Lower lobe of right lung (tissue), 2 donors: ENCODE measurements around the gene METTL6. TPM values are rescaled to one million over a fixed set of nuclear protein-coding genes. Genes with fewer than 3 reads are reported as not detected.

ENCODE experiments used
- ATAC-seq, 2 donors: fragments of 200-7000 bp; cut with Tn5 transposase; one replicate each; pipeline ENCODE4 v1.9.1; 2020 to 2022; ENCODE audit warnings: mild to moderate bottlenecking in 2 of 2, moderate library complexity in 2 of 2
- DNase-seq: peaks from one replicate; pipeline ENCODE4 v3.0.0-alpha.2; 2020
- H3K27ac ChIP-seq: fragments of 200-600 bp; one replicate; pipeline ENCODE4 v1.8.0; 2022
- H3K27me3 ChIP-seq: fragments of 200-600 bp; one replicate; pipeline ENCODE4 v1.8.0; 2022; ENCODE audit warnings: low read depth
- H3K36me3 ChIP-seq: fragments of 200-600 bp; one replicate; pipeline ENCODE4 v1.8.0; 2022; ENCODE audit warnings: mild to moderate bottlenecking
- H3K4me1 ChIP-seq: fragments of 200-600 bp; one replicate; pipeline ENCODE4 v1.8.0; 2022
- H3K4me3 ChIP-seq: fragments of 200-600 bp; one replicate; pipeline ENCODE4 v1.8.0; 2022; ENCODE audit warnings: mild to moderate bottlenecking
- H3K9me3 ChIP-seq: fragments of 200-600 bp; one replicate; pipeline ENCODE4 v1.8.0; 2022
- intact Hi-C: fragments of 100-400 bp; cut with DNase I; formaldehyde crosslinking; loops from one replicate; pipeline ENCODE4 v1.11.0; 2022
- total RNA-seq: library from RNA; stranded (reverse); fragmentation: NEBNext Ultra II Directional; extraction: Animal tissue kit (Norgen Biotek cat#: 25700); gene quantifications from one replicate; pipeline ENCODE4 v1.2.1, GENCODE V29; 2021
- TF ChIP-seq, protein P1 (sequence below): fragments of 200-600 bp; IDR thresholded peaks from one replicate; pipeline ENCODE4 v1.8.0; 2022; ENCODE audit warnings: antibody characterized with exemption, mild to moderate bottlenecking
- donor health status: DM: no; HTN: yes; CAD: no; lungs with severe emphysema.

METTL6 gene
- total RNA-seq, 1 donor from 2014 or later: 18.1 TPM

DNA sequence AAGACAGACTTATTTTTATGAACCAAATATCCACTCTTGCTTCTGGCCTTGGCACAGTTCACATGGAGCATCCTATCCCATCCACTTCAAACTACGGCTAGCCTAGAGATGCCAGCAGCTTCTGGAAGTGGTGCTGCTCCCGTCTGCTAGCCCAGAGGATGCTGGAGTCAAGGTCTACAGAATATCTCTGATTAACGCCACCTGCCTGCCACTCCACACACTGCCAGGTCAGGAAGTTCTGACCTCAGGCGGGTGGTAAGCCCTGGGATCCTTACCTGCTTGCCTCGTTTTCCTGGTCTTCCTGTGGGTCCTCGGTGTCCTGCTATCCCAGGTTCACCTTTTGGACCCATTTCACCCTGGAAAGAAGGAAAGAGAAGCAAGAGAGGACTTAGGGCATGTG is 42.9 kb upstream of the METTL6 start:
- DNase-seq (no peak), ATAC-seq (no peak)
- intact Hi-C loops: no loop called here
- no peak overlapping the region for H3K27ac ChIP-seq
- TF ChIP-seq, protein P1, sequence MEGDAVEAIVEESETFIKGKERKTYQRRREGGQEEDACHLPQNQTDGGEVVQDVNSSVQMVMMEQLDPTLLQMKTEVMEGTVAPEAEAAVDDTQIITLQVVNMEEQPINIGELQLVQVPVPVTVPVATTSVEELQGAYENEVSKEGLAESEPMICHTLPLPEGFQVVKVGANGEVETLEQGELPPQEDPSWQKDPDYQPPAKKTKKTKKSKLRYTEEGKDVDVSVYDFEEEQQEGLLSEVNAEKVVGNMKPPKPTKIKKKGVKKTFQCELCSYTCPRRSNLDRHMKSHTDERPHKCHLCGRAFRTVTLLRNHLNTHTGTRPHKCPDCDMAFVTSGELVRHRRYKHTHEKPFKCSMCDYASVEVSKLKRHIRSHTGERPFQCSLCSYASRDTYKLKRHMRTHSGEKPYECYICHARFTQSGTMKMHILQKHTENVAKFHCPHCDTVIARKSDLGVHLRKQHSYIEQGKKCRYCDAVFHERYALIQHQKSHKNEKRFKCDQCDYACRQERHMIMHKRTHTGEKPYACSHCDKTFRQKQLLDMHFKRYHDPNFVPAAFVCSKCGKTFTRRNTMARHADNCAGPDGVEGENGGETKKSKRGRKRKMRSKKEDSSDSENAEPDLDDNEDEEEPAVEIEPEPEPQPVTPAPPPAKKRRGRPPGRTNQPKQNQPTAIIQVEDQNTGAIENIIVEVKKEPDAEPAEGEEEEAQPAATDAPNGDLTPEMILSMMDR: no peak
- H3K27me3 ChIP-seq: no peaks in the 10 kb centered on the region
- H3K4me3 ChIP-seq: no peak overlapping the region
- no peaks in the 10 kb centered on the region for H3K9me3 ChIP-seq
- no peaks in the 10 kb centered on the region for H3K36me3 ChIP-seq
- no peaks in the 10 kb centered on the region for H3K4me1 ChIP-seq

- H3K27ac ChIP-seq: no peak overlapping the region
- no peaks in the 10 kb centered on the region for H3K9me3 ChIP-seq
- ATAC-seq (no peak), DNase-seq (no peak)
- no peaks in the 10 kb centered on the region for H3K27me3 ChIP-seq
- intact Hi-C loops: no loop called here
- H3K36me3 ChIP-seq: no peaks in the 10 kb centered on the region
- no peak overlapping the region for H3K4me3 ChIP-seq
- TF ChIP-seq, protein P1: no peak
- H3K4me1 ChIP-seq: no peaks in the 10 kb centered on the region
Measured at GRCh38 chr3:15467227-15468181, 40.2 kb upstream of the METTL6 start.

DNA sequence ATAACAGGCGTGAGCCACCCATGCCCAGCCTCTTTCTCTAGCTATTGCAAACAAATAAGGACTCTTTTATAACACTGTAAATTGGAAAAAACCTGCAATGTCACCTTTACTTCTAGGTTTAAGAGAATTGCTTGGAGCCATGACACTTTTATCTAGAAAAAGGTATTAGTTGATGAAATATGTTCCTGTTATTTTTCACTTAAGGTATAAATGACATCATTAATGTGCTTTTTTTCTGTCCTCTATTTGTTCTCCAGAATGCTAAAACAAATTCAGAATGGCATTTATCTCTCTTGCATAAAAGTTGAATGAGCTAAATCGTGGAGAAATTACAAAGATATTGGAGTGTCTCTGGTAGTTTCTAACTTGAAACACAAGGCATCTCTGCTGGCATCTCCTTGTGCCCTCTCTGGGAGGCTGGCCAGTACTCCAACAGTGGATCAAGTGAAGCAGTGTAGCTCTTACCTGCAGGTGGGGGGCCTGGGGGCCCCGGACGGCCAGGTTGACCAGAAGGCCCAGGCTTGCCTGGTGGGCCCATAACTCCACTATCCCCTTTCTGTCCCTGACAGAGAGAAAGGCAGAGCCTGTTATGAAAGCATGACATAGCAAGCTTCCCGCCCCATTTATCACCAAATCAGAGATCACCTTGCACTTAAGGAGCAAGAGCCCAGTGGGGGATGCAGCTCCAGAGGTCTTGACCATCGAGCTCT is 38.7 kb upstream of the METTL6 start:
- Histone ChIP-seq H3K27ac (no peak overlapping the region), H3K27me3 (no peaks in the 10 kb centered on the region), H3K4me3 (no peak overlapping the region), H3K9me3 (no peaks in the 10 kb centered on the region), H3K36me3 (no peaks in the 10 kb centered on the region), H3K4me1 (no peaks in the 10 kb centered on the region)
- no peak for ATAC-seq
- TF ChIP-seq, protein P1: no peak
- intact Hi-C loops: no loop called here
- DNase-seq: no peak

GRCh38 chr3:15462451-15462850 is 35.1 kb upstream of the METTL6 start:
- no peak for DNase-seq
- H3K27me3 ChIP-seq: no peaks in the 10 kb centered on the region
- no peaks in the 10 kb centered on the region for H3K36me3 ChIP-seq
- no peaks in the 10 kb centered on the region for H3K9me3 ChIP-seq
- no peak overlapping the region for H3K27ac ChIP-seq
- intact Hi-C loops: no loop called here
- ATAC-seq: no peak
- H3K4me3 ChIP-seq: no peak overlapping the region
- TF ChIP-seq, protein P1: no peak
- no peaks in the 10 kb centered on the region for H3K4me1 ChIP-seq

DNA sequence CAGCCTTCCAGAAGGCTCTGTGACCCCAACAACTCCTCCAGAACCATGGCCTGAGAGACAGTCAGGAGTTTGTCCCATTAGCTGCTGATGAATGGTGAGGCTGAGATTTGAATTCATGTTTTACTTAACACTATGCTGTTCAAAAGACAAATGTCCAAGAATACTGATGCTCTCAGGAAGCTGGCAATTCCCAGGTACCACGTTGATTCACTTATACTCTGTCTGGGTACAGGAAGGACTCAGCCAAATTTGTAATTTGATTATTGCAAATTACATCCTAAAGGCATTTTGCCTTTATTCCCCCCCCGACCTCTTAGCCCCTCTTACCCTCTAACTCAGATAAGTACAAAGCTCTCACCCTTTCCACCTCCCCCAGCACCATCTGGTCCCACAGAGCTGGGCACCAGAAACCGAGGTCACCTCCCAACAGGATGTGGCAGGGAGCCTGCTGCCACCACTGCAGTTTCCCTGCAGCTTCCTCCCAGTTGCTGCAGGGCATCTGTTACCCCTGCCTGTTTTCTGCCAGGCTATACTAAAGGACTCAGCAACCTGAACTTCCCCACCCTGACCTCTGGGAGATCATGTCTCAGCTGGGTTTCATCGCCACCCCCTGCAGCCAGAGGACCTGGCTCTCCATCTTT is 33.7 kb upstream of the METTL6 start:
- TF ChIP-seq, protein P1: no peak
- ATAC-seq: no peak

More for the DNA sequence above, 33.7 kb upstream of the METTL6 start:
- H3K36me3 ChIP-seq: no peaks in the 10 kb centered on the region
- H3K27me3 ChIP-seq: no peaks in the 10 kb centered on the region
- no peak for DNase-seq
- no peaks in the 10 kb centered on the region for H3K4me1 ChIP-seq
- intact Hi-C loops: no loop called here
- no peaks in the 10 kb centered on the region for H3K9me3 ChIP-seq
- H3K27ac ChIP-seq: no peak overlapping the region
- no peak overlapping the region for H3K4me3 ChIP-seq
